A549 (cell line): ENCODE data around the gene ENO2. TPM values are rescaled to one million over a fixed set of nuclear protein-coding genes. Genes with fewer than 3 reads are reported as not detected.

Experiments used
- polyA plus RNA-seq, 4 experiments: library from polyadenylated mRNA; depleted of rRNA in 3 of 4; stranded (reverse); fragments of >200 nt; fragmentation: RNase III in 1 of 4; extraction: RNeasy Plus Mini Kit Qiagen cat#74134 plus additional on column Dnase treatment in 1 of 4; gene quantifications; 2 replicates in 3 of 4; 3 replicates in 1 of 4; pipeline ENCODE4 v1.2.3, GENCODE V29; 2011 to 2017
- small RNA-seq, 6 experiments: library from RNA; depleted of rRNA; stranded (forward); fragments of <200 nt; gene quantifications; one replicate each; pipeline ENCODE3, GENCODE V24; 2012

The ENO2 gene
- polyA plus RNA-seq, 2 of the 4 experiments (the other 2 are of a cell fraction): 26.2 to 38.6 TPM

Small RNA genes within 50 kb of the gene (small RNA-seq; reads per million reads assigned to genes)
- gene MIR141 (2.1 to 1,177 (median 372) reads per million in 6 experiments), gene MIR200C (7.8 to 251 (median 117) reads per million in 6 experiments), gene RNU7-1 (0 reads per million in 6 experiments), gene SCARNA12 (4.5 to 19.8 (median 14.2) reads per million in 6 experiments)

Other genes starting within 250 kb of the ENO2 start
- 59.6 and 81.9 TPM in 2 replicates for gene ZNF384, start 225.2 kb upstream of the ENO2 start, polyA plus RNA-seq (2011; rRNA removed)
- 64.7 to 86.4 TPM (median 79.8 TPM) in 3 replicates for gene ZNF384, start 225.2 kb upstream of the ENO2 start, polyA plus RNA-seq (2017; fragmentation: RNase III; extraction: RNeasy Plus Mini Kit Qiagen cat#74134 plus additional on column Dnase treatment)
- 0.10 and 0.22 TPM in 2 replicates for gene PIANP, start 213.8 kb upstream of the ENO2 start, polyA plus RNA-seq (2011; rRNA removed)
- gene PIANP, start 213.8 kb upstream of the ENO2 start, polyA plus RNA-seq (2017; fragmentation: RNase III; extraction: RNeasy Plus Mini Kit Qiagen cat#74134 plus additional on column Dnase treatment): 0.30 to 0.56 TPM (median 0.45 TPM) in 3 replicates
- gene COPS7A, start 190.5 kb upstream of the ENO2 start, polyA plus RNA-seq (2011; rRNA removed): 78.8 and 95.0 TPM in 2 replicates
- gene COPS7A, start 190.5 kb upstream of the ENO2 start, polyA plus RNA-seq (2017; fragmentation: RNase III; extraction: RNeasy Plus Mini Kit Qiagen cat#74134 plus additional on column Dnase treatment): 46.9 to 51.2 TPM (median 50.0 TPM) in 3 replicates
- 302 and 310 TPM in 2 replicates for gene MLF2, start 161.4 kb upstream of the ENO2 start, polyA plus RNA-seq (2011; rRNA removed)
- 269 to 305 TPM (median 295 TPM) in 3 replicates for gene MLF2, start 161.4 kb upstream of the ENO2 start, polyA plus RNA-seq (2017; fragmentation: RNase III; extraction: RNeasy Plus Mini Kit Qiagen cat#74134 plus additional on column Dnase treatment)
- gene PTMS, start 148.2 kb upstream of the ENO2 start, polyA plus RNA-seq (2011; rRNA removed): 205 and 391 TPM in 2 replicates
- gene PTMS, start 148.2 kb upstream of the ENO2 start, polyA plus RNA-seq (2017; fragmentation: RNase III; extraction: RNeasy Plus Mini Kit Qiagen cat#74134 plus additional on column Dnase treatment): 868 to 1,195 TPM (median 1,161 TPM) in 3 replicates
- 0.56 and 0.66 TPM in 2 replicates for gene LAG3, start 142.1 kb upstream of the ENO2 start, polyA plus RNA-seq (2011; rRNA removed)
- gene LAG3, start 142.1 kb upstream of the ENO2 start, polyA plus RNA-seq (2017; fragmentation: RNase III; extraction: RNeasy Plus Mini Kit Qiagen cat#74134 plus additional on column Dnase treatment): 1.6 to 2.3 TPM (median 1.7 TPM) in 3 replicates
- gene CD4, start 125.1 kb upstream of the ENO2 start, polyA plus RNA-seq (2011; rRNA removed): not detected in 2 replicates
- 0.03 TPM in 1 of 3 replicates, not detected in the others for gene CD4, start 125.1 kb upstream of the ENO2 start, polyA plus RNA-seq (2017; fragmentation: RNase III; extraction: RNeasy Plus Mini Kit Qiagen cat#74134 plus additional on column Dnase treatment)
- 1.8 TPM in 2 replicates for gene GPR162, start 92.8 kb upstream of the ENO2 start, polyA plus RNA-seq (2011; rRNA removed)
- gene GPR162, start 92.8 kb upstream of the ENO2 start, polyA plus RNA-seq (2017; fragmentation: RNase III; extraction: RNeasy Plus Mini Kit Qiagen cat#74134 plus additional on column Dnase treatment): 1.7 to 2.4 TPM (median 1.7 TPM) in 3 replicates
- 8.1 and 8.6 TPM in 2 replicates for gene P3H3, start 86.2 kb upstream of the ENO2 start, polyA plus RNA-seq (2011; rRNA removed)
- 17.7 to 23.2 TPM (median 21.9 TPM) in 3 replicates for gene P3H3, start 86.2 kb upstream of the ENO2 start, polyA plus RNA-seq (2017; fragmentation: RNase III; extraction: RNeasy Plus Mini Kit Qiagen cat#74134 plus additional on column Dnase treatment)
- gene GNB3, start 73.7 kb upstream of the ENO2 start, polyA plus RNA-seq (2011; rRNA removed): 0.94 and 1.1 TPM in 2 replicates
- 2.3 to 3.7 TPM (median 2.7 TPM) in 3 replicates for gene GNB3, start 73.7 kb upstream of the ENO2 start, polyA plus RNA-seq (2017; fragmentation: RNase III; extraction: RNeasy Plus Mini Kit Qiagen cat#74134 plus additional on column Dnase treatment)
- gene CDCA3, start 63.3 kb upstream of the ENO2 start, polyA plus RNA-seq (2011; rRNA removed): 51.5 and 57.5 TPM in 2 replicates
- 79.6 to 92.0 TPM (median 80.2 TPM) in 3 replicates for gene CDCA3, start 63.3 kb upstream of the ENO2 start, polyA plus RNA-seq (2017; fragmentation: RNase III; extraction: RNeasy Plus Mini Kit Qiagen cat#74134 plus additional on column Dnase treatment)
- 58.6 and 64.5 TPM in 2 replicates for gene USP5, start 62.4 kb upstream of the ENO2 start, polyA plus RNA-seq (2011; rRNA removed)
- gene USP5, start 62.4 kb upstream of the ENO2 start, polyA plus RNA-seq (2017; fragmentation: RNase III; extraction: RNeasy Plus Mini Kit Qiagen cat#74134 plus additional on column Dnase treatment): 75.3 to 78.2 TPM (median 76.9 TPM) in 3 replicates
- 1,913 and 2,511 TPM in 2 replicates for gene TPI1, start 47.0 kb upstream of the ENO2 start, polyA plus RNA-seq (2011; rRNA removed)
- 1,221 to 1,293 TPM (median 1,253 TPM) in 3 replicates for gene TPI1, start 47.0 kb upstream of the ENO2 start, polyA plus RNA-seq (2017; fragmentation: RNase III; extraction: RNeasy Plus Mini Kit Qiagen cat#74134 plus additional on column Dnase treatment)
- 15.3 and 16.8 TPM in 2 replicates for gene SPSB2, start 41.3 kb upstream of the ENO2 start, polyA plus RNA-seq (2011; rRNA removed)
- gene SPSB2, start 41.3 kb upstream of the ENO2 start, polyA plus RNA-seq (2017; fragmentation: RNase III; extraction: RNeasy Plus Mini Kit Qiagen cat#74134 plus additional on column Dnase treatment): 20.8 to 22.1 TPM (median 21.8 TPM) in 3 replicates
- gene LRRC23, start 9.8 kb upstream of the ENO2 start, polyA plus RNA-seq (2011; rRNA removed): 33.3 and 40.4 TPM in 2 replicates
- gene LRRC23, start 9.8 kb upstream of the ENO2 start, polyA plus RNA-seq (2017; fragmentation: RNase III; extraction: RNeasy Plus Mini Kit Qiagen cat#74134 plus additional on column Dnase treatment): 17.2 to 19.1 TPM (median 19.1 TPM) in 3 replicates
- 11.3 and 23.1 TPM in 2 replicates for gene ATN1, start 13.4 kb downstream of the ENO2 start, polyA plus RNA-seq (2011; rRNA removed)
- 40.3 to 51.6 TPM (median 51.2 TPM) in 3 replicates for gene ATN1, start 13.4 kb downstream of the ENO2 start, polyA plus RNA-seq (2017; fragmentation: RNase III; extraction: RNeasy Plus Mini Kit Qiagen cat#74134 plus additional on column Dnase treatment)
- not detected in 2 replicates for gene RNU7-1, start 29.2 kb downstream of the ENO2 start, polyA plus RNA-seq (2011; rRNA removed)
- not detected in 3 replicates for gene RNU7-1, start 29.2 kb downstream of the ENO2 start, polyA plus RNA-seq (2017; fragmentation: RNase III; extraction: RNeasy Plus Mini Kit Qiagen cat#74134 plus additional on column Dnase treatment)
- gene C12orf57, start 29.4 kb downstream of the ENO2 start, polyA plus RNA-seq (2011; rRNA removed): 466 and 493 TPM in 2 replicates
- gene C12orf57, start 29.4 kb downstream of the ENO2 start, polyA plus RNA-seq (2017; fragmentation: RNase III; extraction: RNeasy Plus Mini Kit Qiagen cat#74134 plus additional on column Dnase treatment): 224 to 273 TPM (median 261 TPM) in 3 replicates
- 18.9 and 29.0 TPM in 2 replicates for gene PTPN6, start 36.8 kb downstream of the ENO2 start, polyA plus RNA-seq (2011; rRNA removed)
- 14.2 to 17.1 TPM (median 15.1 TPM) in 3 replicates for gene PTPN6, start 36.8 kb downstream of the ENO2 start, polyA plus RNA-seq (2017; fragmentation: RNase III; extraction: RNeasy Plus Mini Kit Qiagen cat#74134 plus additional on column Dnase treatment)
- gene PHB2, start 56.1 kb downstream of the ENO2 start, polyA plus RNA-seq (2011; rRNA removed): 296 and 297 TPM in 2 replicates
- 292 to 313 TPM (median 293 TPM) in 3 replicates for gene PHB2, start 56.1 kb downstream of the ENO2 start, polyA plus RNA-seq (2017; fragmentation: RNase III; extraction: RNeasy Plus Mini Kit Qiagen cat#74134 plus additional on column Dnase treatment)
- 92.0 and 96.7 TPM in 2 replicates for gene EMG1, start 56.3 kb downstream of the ENO2 start, polyA plus RNA-seq (2011; rRNA removed)
- gene EMG1, start 56.3 kb downstream of the ENO2 start, polyA plus RNA-seq (2017; fragmentation: RNase III; extraction: RNeasy Plus Mini Kit Qiagen cat#74134 plus additional on column Dnase treatment): 65.7 to 78.2 TPM (median 67.9 TPM) in 3 replicates
- gene LPCAT3, start 103.9 kb downstream of the ENO2 start, polyA plus RNA-seq (2011; rRNA removed): 52.0 and 53.4 TPM in 2 replicates
- gene LPCAT3, start 103.9 kb downstream of the ENO2 start, polyA plus RNA-seq (2017; fragmentation: RNase III; extraction: RNeasy Plus Mini Kit Qiagen cat#74134 plus additional on column Dnase treatment): 27.4 to 43.0 TPM (median 42.8 TPM) in 3 replicates
- 107 and 109 TPM in 2 replicates for gene C1S, start 146.1 kb downstream of the ENO2 start, polyA plus RNA-seq (2011; rRNA removed)
- gene C1S, start 146.1 kb downstream of the ENO2 start, polyA plus RNA-seq (2017; fragmentation: RNase III; extraction: RNeasy Plus Mini Kit Qiagen cat#74134 plus additional on column Dnase treatment): 61.2 to 76.2 TPM (median 65.5 TPM) in 3 replicates
- 36.0 and 57.8 TPM in 2 replicates for gene C1R, start 177.9 kb downstream of the ENO2 start, polyA plus RNA-seq (2011; rRNA removed)
- gene C1R, start 177.9 kb downstream of the ENO2 start, polyA plus RNA-seq (2017; fragmentation: RNase III; extraction: RNeasy Plus Mini Kit Qiagen cat#74134 plus additional on column Dnase treatment): 24.8 to 40.4 TPM (median 31.4 TPM) in 3 replicates
- gene C1RL, start 194.6 kb downstream of the ENO2 start, polyA plus RNA-seq (2011; rRNA removed): 30.4 and 32.4 TPM in 2 replicates
- gene C1RL, start 194.6 kb downstream of the ENO2 start, polyA plus RNA-seq (2017; fragmentation: RNase III; extraction: RNeasy Plus Mini Kit Qiagen cat#74134 plus additional on column Dnase treatment): 20.8 to 28.3 TPM (median 25.2 TPM) in 3 replicates
- not detected in 2 replicates for gene RBP5, start 214.3 kb downstream of the ENO2 start, polyA plus RNA-seq (2011; rRNA removed)
- 0.09 to 0.44 TPM (median 0.25 TPM) in 3 replicates for gene RBP5, start 214.3 kb downstream of the ENO2 start, polyA plus RNA-seq (2017; fragmentation: RNase III; extraction: RNeasy Plus Mini Kit Qiagen cat#74134 plus additional on column Dnase treatment)
- 24.9 and 32.7 TPM in 2 replicates for gene CLSTN3, start 215.8 kb downstream of the ENO2 start, polyA plus RNA-seq (2011; rRNA removed)
- gene CLSTN3, start 215.8 kb downstream of the ENO2 start, polyA plus RNA-seq (2017; fragmentation: RNase III; extraction: RNeasy Plus Mini Kit Qiagen cat#74134 plus additional on column Dnase treatment): 17.4 to 22.5 TPM (median 19.3 TPM) in 3 replicates